Hypothalamus (tissue), 51 donors: ENCODE measurements around the gene ROBO2.
A peak's percentile ranks its signal among the peaks of the same experiment; 100 is the strongest.

Experiments
- DNase-seq, 51 donors: peaks; one replicate each; lab custom pipeline; 2025; lab: John Stamatoyannopoulos, UW

Gene ROBO2

DNA sequence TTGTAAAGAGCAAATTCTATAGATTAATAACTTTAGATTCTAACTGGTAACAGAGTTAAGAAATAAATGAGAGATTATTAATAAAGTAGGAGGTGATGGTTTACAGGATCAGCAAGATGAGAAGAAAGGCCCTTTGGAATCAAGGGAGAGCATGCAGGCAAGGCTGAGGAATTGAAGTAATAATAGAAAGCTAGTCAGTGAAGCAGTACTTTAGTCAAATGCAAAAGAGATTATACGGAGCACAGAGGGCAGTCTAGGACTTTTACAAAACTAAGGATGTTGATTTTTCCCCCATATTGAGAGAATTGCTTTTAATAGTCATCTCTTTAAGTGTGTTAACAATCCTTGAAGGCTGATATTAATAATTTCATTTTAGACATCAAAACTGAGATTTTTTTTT lies 146.4 kb downstream of the ROBO2 start:
- DNase-seq, result no peak

DNA sequence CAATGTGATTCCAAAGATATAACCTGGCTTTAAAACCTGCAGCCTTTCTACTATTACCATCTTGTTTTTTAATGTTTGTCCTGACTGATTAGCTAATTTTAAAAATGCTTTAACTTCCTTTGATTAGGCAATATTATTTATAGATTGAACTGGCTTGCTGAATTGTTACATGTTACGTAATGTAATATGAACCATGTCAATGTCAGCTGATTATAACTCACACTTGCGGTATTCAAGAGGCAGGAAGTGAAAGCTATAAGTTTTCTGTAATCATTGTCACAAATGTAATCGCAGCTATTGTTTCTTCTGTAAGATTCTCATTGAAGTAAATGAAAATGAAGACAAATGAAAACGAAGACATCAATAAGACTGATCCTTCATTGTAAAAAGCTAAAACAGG lies 146.8 kb downstream of the ROBO2 start:
- no peak for DNase-seq

DNA sequence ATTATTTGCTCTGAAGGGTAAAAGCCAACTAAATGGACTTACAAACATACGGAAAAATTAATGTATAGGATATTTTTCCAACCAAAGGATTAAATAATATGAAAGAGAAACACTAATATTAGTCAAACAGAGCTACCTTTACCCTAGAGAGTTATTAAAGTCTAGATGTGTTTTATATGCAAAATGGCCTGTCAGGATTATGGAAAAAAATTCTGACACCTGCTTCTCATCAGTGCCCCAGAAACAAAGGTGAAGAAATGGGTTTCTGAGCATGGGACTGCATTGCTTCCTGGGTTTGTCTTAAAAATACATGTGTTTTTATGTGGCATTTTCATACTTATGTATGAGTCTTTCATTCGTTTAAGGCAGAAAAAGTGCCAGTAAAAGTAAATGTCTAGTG lies 148.3 kb downstream of the ROBO2 start:
- DNase-seq, result no peak

DNA sequence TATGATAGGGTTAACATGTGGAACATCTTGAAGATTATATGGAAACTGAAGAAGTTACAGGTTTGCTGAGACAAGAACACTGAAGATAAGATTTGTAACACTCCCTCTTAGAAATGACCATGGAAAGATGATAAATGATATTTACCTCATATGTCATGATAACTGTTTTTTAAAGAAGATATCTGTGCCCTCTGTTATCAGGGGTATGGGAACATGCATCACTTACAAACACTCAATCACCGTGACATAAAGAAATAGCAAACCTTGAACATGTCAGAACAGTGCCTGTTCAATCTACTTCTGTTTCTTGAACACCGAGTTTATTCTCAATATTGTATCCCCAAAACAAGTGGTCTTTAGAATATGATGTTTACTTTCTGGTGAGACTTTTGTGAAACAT lies 149.4 kb downstream of the ROBO2 start:
- DNase-seq, result no peak

DNA sequence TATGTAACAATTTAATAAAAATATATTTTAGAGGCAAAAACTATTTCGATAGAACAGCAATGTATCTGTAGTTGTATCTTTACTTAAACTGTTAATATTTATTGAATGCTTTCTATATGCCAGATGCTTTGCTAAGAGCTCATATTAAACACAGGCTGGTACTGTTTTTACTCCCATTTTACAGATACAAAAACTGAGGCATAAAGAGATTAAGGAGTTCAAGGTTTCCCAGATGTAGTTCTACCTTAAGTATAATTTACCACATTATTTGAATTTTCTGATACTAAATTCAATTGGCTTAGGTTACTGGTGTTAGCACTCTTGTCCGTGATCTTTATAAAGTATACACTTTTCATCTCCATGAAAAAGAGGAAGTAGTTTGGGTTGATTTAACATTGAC lies 149.8 kb downstream of the ROBO2 start:
- DNase-seq, result no peak

DNA sequence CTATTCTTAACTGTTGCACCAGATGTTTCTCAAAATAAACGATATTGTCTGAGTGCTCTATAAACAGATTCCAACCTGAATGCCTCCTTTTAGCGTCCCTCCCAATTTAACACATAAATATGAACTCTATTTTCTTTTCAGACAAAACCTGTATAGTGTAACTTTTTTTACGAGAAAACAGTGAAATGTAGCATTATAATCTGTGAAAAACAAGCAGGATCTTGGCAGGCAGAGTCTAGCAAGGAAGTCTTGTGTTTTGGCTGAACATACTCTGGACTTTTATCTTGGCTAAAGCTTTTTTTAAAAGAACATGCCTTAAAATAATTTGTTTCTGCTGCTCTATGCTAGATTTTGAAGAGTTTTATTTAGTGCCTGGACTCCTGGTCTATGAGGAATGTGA lies 150.5 kb downstream of the ROBO2 start:
- no peak for DNase-seq

GRCh38 chr3:77191014-77191413 lies 151.1 kb downstream of the ROBO2 start:
- DNase-seq, result no peak

DNA sequence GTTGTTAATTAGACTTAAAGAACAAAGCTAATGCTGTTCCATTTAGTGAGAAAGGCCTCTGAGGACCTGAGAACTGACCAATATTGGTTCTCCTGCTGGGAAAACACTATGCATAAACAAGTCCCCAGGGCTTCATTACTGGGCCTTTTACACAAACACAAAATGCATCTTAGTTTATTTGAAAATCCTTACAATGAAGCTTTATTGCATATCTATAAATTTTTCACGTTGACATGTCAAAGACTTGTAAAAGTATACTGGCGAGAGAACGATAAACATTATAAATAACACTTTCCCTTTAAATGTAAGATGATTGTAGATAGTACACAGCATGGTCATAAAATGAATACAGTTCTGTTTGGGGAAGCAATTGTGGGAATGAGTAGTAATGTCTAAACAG lies 151.7 kb downstream of the ROBO2 start:
- DNase-seq, result no peak

DNA sequence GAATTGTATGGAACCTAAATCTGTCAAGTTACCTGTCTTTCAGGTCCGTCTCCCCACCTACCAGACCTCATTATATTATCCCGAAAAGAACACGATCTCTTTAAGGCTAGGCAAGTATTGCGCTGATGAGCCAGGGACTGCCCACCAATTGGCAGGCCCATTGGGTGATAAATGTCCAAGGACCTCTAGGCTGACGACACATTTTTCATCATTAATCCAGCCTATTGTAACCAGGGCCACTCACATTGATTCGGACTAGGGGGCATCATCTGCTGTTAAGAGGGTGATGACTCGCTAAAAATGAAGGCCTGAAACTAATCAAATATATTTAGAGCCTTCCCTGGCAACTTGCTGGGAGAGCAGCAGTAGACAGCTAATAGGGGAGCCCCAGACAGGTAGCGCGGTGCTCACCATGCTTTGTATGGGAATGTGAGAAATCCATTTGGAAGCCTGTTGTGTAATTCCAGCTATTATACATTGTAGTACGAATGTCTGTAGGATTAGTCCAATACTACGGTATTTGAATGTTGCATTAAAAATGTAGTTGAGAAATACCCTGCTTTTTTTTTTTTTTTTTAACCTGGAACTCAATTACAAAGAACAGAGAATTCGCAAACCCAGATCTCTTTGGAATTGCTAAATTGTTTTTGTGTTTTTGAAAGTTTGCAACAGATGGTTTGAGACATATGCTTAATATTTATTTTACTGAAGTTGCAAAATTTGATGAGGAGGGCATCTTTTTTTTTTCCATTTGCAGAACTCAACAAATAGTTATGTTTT lies 156.1 kb downstream of the ROBO2 start:
- no peak for DNase-seq

- no peak for DNase-seq
Observed at GRCh38 chr3:77197408-77197807, 157.5 kb downstream of the ROBO2 start.

DNA sequence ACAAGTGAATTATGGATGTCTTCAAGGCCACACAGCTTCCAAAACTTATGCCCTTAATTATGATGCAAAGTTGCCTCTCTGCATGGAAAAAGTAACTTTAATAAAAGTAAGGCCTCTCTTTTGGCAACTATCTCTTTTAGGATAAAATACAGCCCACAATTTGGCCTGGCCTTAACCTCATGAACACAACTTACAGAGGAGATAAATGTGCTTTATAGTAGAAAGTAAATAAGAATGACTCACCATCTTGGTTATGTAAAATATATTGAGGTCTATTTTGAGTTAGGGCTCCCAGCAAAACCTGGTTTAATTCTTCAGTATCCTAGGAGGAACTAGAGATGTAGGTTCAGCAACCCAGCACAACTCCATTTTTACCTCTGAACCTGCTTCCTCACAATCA lies 164.0 kb downstream of the ROBO2 start:
- no peak for DNase-seq

- no peak for DNase-seq
Observed at GRCh38 chr3:77204788-77205187, 164.9 kb downstream of the ROBO2 start.

DNA sequence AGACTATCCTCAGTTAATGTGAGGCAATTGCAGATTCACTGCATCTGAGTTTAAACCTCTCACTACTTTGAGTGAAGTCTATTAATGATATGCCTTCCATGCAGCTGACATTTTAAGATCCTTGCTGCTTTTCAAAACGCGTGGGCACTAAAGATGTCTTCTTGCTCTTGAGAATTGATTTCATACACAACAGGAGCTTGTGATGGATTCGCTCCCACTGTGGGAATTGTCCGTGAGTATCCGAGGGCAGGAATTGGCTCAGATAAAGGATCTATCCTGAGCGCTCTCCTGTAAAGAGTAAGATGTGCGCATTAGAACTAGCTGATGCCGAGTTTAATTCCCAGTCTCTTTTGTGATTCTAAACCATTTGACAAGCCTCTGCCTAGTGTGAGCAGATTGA lies 167.9 kb downstream of the ROBO2 start:
- no peak for DNase-seq

DNA sequence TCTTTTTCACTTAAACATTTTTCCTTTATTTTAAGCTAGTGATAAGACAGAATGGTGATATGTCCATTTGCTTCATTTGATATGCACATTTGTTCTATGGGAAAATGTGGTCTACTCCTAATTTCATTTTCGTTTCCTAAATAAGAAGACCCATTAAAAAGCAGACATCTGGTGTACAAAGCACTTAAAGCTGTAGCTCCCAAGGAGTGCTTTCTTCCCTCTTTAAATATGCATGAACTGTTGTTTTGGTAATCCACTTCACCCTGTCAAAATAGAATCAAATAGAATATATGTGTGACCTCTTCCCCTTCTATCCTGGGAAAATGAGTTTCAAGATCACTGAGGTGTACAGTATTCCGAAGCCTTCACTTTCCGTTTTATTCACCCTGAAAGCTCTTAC lies 182.8 kb downstream of the ROBO2 start:
- DNase-seq, result no peak

DNA sequence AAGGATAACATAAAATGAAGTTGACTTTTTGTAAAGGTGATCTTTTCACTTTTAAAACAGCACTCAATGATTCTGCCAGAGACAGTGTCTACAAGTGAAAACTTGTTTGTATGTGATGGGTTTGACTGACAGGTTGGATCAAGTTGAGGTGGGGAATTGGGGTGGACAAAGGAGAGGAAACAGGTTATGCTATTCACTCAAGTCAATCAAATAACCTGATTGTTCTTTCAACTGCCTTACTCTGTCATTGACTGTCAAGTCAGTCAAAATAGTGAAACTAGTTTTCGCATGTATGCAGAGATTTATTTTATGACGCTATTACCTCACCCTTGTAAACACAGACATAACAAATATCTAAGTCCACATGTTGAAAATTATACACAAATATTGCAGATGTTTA lies 187.7 kb downstream of the ROBO2 start:
- no peak for DNase-seq

- no peak for DNase-seq
Observed at GRCh38 chr3:77232557-77232956, 192.7 kb downstream of the ROBO2 start.

DNA sequence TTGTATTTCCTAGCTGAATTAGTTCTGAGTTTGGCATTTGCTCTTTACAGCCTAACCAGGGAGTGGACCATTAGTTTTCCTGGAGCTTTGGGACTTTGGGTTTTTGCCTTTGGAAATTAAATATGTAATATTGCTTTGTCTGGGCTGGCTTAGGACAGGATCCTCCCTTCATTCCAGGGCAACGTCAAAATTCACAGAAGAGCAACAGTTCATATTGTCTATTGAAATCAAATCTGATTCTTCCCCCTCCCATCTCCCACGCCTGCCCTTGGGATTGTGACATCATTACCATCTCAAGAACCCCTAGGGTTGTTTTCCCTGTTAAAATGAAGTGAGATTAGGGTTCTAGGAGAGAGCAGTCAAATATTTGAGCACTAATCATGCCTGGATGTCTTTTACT lies 194.1 kb downstream of the ROBO2 start:
- no peak for DNase-seq

DNA sequence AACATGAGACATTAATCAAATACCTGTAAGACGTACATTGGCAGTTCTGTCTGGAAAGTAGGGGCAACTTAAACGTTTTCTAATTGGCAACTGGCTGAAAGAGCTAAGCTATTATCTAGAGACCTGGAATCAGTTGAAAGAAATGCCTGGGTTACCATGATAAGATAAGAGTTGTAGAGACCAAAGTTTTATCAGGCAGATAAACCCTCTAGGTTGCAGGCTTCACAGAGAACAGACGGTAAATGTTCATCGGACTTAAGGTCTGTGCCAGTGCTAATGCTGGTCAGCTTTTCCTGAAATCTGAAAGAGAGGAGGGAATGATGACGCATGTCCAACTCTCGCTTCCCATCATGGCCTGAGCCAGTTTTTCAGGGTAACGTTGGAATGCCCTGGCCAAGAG lies 196.2 kb downstream of the ROBO2 start:
- DNase-seq, result no peak

DNA sequence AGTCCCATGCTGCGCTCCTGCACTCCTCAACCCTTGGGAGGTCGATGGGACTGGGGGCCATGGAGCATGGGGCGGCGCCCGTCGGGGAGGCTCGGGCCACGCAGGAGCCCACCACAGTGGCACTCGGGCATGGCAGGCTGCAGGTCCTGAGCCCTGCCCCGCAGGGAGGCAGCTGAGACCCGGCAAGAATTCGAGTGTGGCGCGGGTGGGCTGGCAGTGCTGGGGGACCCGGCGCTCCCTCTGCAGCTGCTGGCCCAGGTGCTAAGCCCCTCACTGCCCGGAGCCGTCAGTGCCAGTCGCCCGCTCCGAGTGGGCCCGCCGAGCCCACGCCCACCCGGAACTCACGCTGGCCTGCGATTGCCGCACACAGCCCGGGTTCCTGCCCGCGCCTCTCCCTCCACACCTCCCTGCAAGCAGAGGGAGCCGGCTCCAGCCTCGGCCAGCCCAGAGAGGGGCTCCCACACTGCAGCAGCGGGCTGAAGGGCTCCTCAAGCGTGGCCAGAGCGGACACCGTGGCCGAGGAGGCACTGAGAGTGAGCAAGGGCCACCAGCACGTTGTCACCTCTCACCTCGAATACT lies 200.3 kb downstream of the ROBO2 start:
- DNase-seq, result no peak

DNA sequence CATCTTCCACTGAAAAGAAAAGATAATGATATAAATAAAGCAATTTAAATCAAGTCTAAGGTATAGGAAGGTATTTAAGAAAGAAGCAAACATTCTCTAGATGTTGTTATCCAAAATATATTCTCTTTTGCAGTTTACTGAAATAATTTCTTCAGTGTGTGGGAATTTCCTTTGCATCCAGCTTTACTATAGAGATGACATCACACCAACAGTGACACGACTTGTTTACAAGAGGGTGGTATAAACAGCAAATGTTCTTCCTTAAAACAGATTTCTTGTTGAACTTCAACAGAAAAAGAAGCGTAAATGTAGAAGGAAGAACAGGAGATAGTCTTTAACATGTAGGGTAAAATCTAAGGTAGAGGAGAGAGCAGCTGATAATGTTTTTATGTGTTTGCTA lies 202.5 kb downstream of the ROBO2 start:
- DNase-seq, result no peak

GRCh38 chr3:77244981-77245380 lies 205.1 kb downstream of the ROBO2 start:
- no peak for DNase-seq

GRCh38 chr3:77247061-77247460 lies 207.2 kb downstream of the ROBO2 start:
- peak in 1 of 51 donors; percentile 24 for DNase-seq

DNA sequence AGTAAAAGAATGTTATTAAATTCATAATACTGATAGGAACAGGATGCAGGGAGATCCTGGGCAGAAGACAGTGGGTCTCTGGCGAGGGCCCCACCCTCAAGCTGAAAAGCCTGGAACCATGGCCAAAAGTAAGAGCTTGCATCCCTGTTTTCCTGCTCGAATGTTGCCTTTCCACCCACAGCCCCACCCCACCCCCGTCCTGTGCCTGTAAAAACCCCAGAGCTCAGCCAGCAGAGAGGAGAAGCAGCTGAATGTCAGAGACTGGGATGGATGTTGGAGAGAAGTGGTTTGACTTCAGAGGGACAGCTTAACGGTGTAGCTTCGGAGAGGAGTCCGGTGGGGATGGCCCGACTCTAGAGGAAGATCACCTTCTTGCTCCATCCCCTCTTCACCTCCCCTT lies 207.9 kb downstream of the ROBO2 start:
- DNase-seq, result peak in 1 of 51 donors; percentile 9
